A549 (cell line): ENCODE data around the gene TARM1. TPM values are rescaled to one million over a fixed set of nuclear protein-coding genes. Genes with fewer than 3 reads are reported as not detected.

Experiments used
- ATAC-seq, 2 experiments: fragments of 200-7000 bp in 1 of 2; fragments of >200 bp in 1 of 2; cut with Nextera tagmentation in 1 of 2; cut with Tn5 transposase in 1 of 2; 3 replicates each; pipeline versions ENCODE4 v1.8.0 to v1.9.1; 2018 to 2020; ENCODE audit warnings: mild to moderate bottlenecking in 1 of 2, moderate library complexity in 1 of 2
- CTCF ChIA-PET: fragments of 300-600 bp; sonication (Branson Sonifier 250); formaldehyde crosslinking; extraction: SDS; loops from one replicate; lab custom pipeline; 2021; ENCODE audit warnings: antibody characterized with exemption, inconsistent platforms; lab: Yijun Ruan, JAX
- POLR2A ChIA-PET: fragments of 350-600 bp; formaldehyde crosslinking; extraction: SDS; loops from one replicate; lab custom pipeline; 2021; ENCODE audit warnings: antibody characterized with exemption, inconsistent platforms; lab: Yijun Ruan, JAX
- DNase-seq, 2 experiments: peaks; one replicate each; pipeline versions ENCODE4 v3.0.0 to v3.0.0-alpha.2; 2011 to 2016; ENCODE audit warnings: low read depth in 1 of 2, low spot score in 1 of 2
- FAIRE-seq: peaks from 2 replicates; lab custom pipeline; 2011; peaks lifted over from hg19 to GRCh38; lab: Jason Lieb, UNC
- H3K27ac ChIP-seq, 2 experiments: fragments of >200 bp; sonication (Bioruptor Twin); formaldehyde crosslinking; 3 replicates each; pipeline ENCODE4 v1.5.1; 2016 to 2017
- H3K4me1 ChIP-seq: fragments of >200 bp; sonication (Bioruptor Twin); formaldehyde crosslinking; 3 replicates; pipeline ENCODE4 v1.6.1; 2016
- H3K4me2 ChIP-seq: fragments of >200 bp; sonication (Bioruptor Twin); formaldehyde crosslinking; 3 replicates; pipeline ENCODE4 v1.6.1; 2016
- H3K4me3 ChIP-seq: fragments of >200 bp; sonication (Bioruptor Twin); formaldehyde crosslinking; 3 replicates; pipeline ENCODE4 v1.5.1; 2016
- H3K9me3 ChIP-seq: fragments of >200 bp; sonication (Bioruptor Twin); formaldehyde crosslinking; 3 replicates; pipeline ENCODE4 v1.6.1; 2016
- BCL3 ChIP-seq: fragments of >200 bp; sonication (Bioruptor Twin); formaldehyde crosslinking; IDR thresholded peaks from 3 replicates; pipeline ENCODE4 v1.6.1; 2016
- BHLHE40 ChIP-seq: IDR thresholded peaks from 2 replicates; pipeline ENCODE4 v1.6.1; 2012; ENCODE audit warnings: low read depth, low read length, inconsistent platforms
- EHF ChIP-seq: fragments of 250-450 bp; sonication (Bioruptor Pico); IDR thresholded peaks from 2 replicates; pipeline ENCODE4 v1.5.0; 2020; ENCODE audit warnings: mild to moderate bottlenecking
- FOSB ChIP-seq: fragments of 250-450 bp; sonication (Bioruptor Pico); IDR thresholded peaks from 2 replicates; pipeline ENCODE4 v1.5.0; 2020; ENCODE audit warnings: mild to moderate bottlenecking, moderate library complexity
- GATA3 ChIP-seq: IDR thresholded peaks from 2 replicates; pipeline ENCODE4 v1.6.1; 2012; ENCODE audit warnings: borderline replicate concordance
- HEYL ChIP-seq: fragments of 250-450 bp; sonication (Bioruptor Pico); IDR thresholded peaks from 2 replicates; pipeline ENCODE4 v1.8.0; 2021; ENCODE audit warnings: mild to moderate bottlenecking, moderate library complexity
- HOXB13 ChIP-seq: fragments of 250-450 bp; sonication (Bioruptor Pico); IDR thresholded peaks from 2 replicates; pipeline ENCODE4 v1.5.0; 2020; ENCODE audit warnings: low read depth, mild to moderate bottlenecking, moderate library complexity
- KDM5A ChIP-seq: fragments of 200-600 bp; sonication (generic); IDR thresholded peaks from 2 replicates; pipeline ENCODE4 v1.6.1; 2016; ENCODE audit warnings: antibody characterized with exemption, mild to moderate bottlenecking
- NPAS2 ChIP-seq: fragments of 250-450 bp; sonication (Bioruptor Pico); IDR thresholded peaks from 2 replicates; pipeline ENCODE4 v1.8.0; 2022; ENCODE audit warnings: mild to moderate bottlenecking, moderate library complexity, borderline replicate concordance
- REST ChIP-seq: fragments of 200-600 bp; sonication (generic); IDR thresholded peaks from 2 replicates; pipeline ENCODE4 v1.6.1; 2016; ENCODE audit warnings: antibody characterized with exemption, mild to moderate bottlenecking, moderate library complexity
- SMC3 ChIP-seq: fragments of >200 bp; sonication (Bioruptor Twin); formaldehyde crosslinking; IDR thresholded peaks from 3 replicates; pipeline ENCODE4 v1.6.1; 2018; ENCODE audit warnings: inconsistent platforms
- TFCP2L1 ChIP-seq: fragments of 250-450 bp; sonication (Bioruptor Pico); IDR thresholded peaks from 2 replicates; pipeline ENCODE4 v1.5.0; 2021; ENCODE audit warnings: mild to moderate bottlenecking
- USF2 ChIP-seq: fragments of 450-650 bp; IDR thresholded peaks from 2 replicates; pipeline ENCODE4 v1.6.1; 2014; ENCODE audit warnings: antibody characterized with exemption
- ZSCAN20 ChIP-seq: fragments of 250-450 bp; sonication (Bioruptor Pico); IDR thresholded peaks from 2 replicates; pipeline ENCODE4 v1.8.0; 2022; ENCODE audit warnings: mild to moderate bottlenecking, moderate library complexity
- WGBS: methylation state at CpG from one replicate; pipeline ENCODE4 v1.1.6; 2017; ENCODE audit errors: missing lambda C conversion rate; 5-methylcytosine and 5-hydroxymethylcytosine counted together
- polyA plus RNA-seq, 4 experiments: library from polyadenylated mRNA; depleted of rRNA in 3 of 4; stranded (reverse); fragments of >200 nt; fragmentation: RNase III in 1 of 4; extraction: RNeasy Plus Mini Kit Qiagen cat#74134 plus additional on column Dnase treatment in 1 of 4; gene quantifications; 2 replicates in 3 of 4; 3 replicates in 1 of 4; pipeline ENCODE4 v1.2.3, GENCODE V29; 2011 to 2017
- TF ChIP-seq, protein P1 (sequence below): fragments of >200 bp; sonication (Bioruptor Twin); formaldehyde crosslinking; IDR thresholded peaks from 2 replicates; pipeline ENCODE4 v1.6.1; 2016
- TF ChIP-seq, protein P2 (sequence below): fragments of 250-450 bp; sonication (Bioruptor Pico); IDR thresholded peaks from 2 replicates; pipeline ENCODE4 v1.5.0; 2021; ENCODE audit warnings: mild to moderate bottlenecking, moderate library complexity, borderline replicate concordance

The TARM1 gene
- polyA plus RNA-seq, 2 of the 4 experiments (the other 2 are of a cell fraction), result not detected

GRCh38 chr19:54099190-54099902, 18.2 kb upstream of the TARM1 start:
- FAIRE-seq, result peak; percentile 7
- WGBS, result 81% methylated on average over 12 of the region's 12 CpGs
- CTCF ChIA-PET, result interaction anchor here (1.0 to 4.0 kb wide), 5 partner anchors 68 to 290 kb away, joined by 4 to 35 read pairs (median 8); no protein-coding TSS in a partner anchor
- POLR2A ChIA-PET, result interaction anchor here (1.4 kb wide), 1 partner anchor 16 kb away, joined by 10 read pairs; the partner anchor contains the start of genes PRPF31 and TFPT
- ATAC-seq, result no peak
- TF ChIP-seq, protein P1, sequence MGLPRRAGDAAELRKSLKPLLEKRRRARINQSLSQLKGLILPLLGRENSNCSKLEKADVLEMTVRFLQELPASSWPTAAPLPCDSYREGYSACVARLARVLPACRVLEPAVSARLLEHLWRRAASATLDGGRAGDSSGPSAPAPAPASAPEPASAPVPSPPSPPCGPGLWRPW, result no peak
- TF ChIP-seq, protein P2, sequence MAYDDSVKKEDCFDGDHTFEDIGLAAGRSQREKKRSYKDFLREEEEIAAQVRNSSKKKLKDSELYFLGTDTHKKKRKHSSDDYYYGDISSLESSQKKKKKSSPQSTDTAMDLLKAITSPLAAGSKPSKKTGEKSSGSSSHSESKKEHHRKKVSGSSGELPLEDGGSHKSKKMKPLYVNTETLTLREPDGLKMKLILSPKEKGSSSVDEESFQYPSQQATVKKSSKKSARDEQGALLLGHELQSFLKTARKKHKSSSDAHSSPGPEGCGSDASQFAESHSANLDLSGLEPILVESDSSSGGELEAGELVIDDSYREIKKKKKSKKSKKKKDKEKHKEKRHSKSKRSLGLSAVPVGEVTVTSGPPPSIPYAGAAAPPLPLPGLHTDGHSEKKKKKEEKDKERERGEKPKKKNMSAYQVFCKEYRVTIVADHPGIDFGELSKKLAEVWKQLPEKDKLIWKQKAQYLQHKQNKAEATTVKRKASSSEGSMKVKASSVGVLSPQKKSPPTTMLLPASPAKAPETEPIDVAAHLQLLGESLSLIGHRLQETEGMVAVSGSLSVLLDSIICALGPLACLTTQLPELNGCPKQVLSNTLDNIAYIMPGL (CRISPR knock-in tag), result no peak
- TF ChIP-seq TFCP2L1 (CRISPR knock-in tag) (no peak), GATA3 (no peak), BHLHE40 (no peak), HOXB13 (CRISPR knock-in tag) (no peak), FOSB (CRISPR knock-in tag) (no peak), SMC3 (no peak), USF2 (no peak), ZSCAN20 (CRISPR knock-in tag) (no peak), HEYL (no peak), NPAS2 (CRISPR knock-in tag) (no peak), BCL3 (no peak), KDM5A (no peak), EHF (CRISPR knock-in tag) (no peak), REST (no peak)
- TF ChIP-seq, all 56 proteins: peak for 0
- H3K4me1 ChIP-seq, result peaks cover 14% of the 10 kb centered on the region; the same call in 1 of the 3 replicates
- H3K4me2 ChIP-seq, result no peak overlapping the region
- DNase-seq, result no peak
- H3K9me3 ChIP-seq, result peaks cover 5% of the 10 kb centered on the region; the same call in 1 of the 3 replicates
- no peak overlapping the region for H3K27ac ChIP-seq
- H3K4me3 ChIP-seq, result no peak overlapping the region
